K562 (cell line): Measurements from ENCODE around the gene STUB1. TPM values are rescaled to one million over a fixed set of nuclear protein-coding genes. Genes with fewer than 3 reads are reported as not detected.

Experiments
- CAMTA2 ChIP-seq: fragments of 250-450 bp; sonication (Bioruptor Pico); conservative IDR thresholded peaks from 2 replicates; pipeline ENCODE4 v1.5.1; 2022
- CREB3 ChIP-seq: fragments of 450-650 bp; conservative IDR thresholded peaks from 2 replicates; pipeline ENCODE4 v1.6.1; 2016; ENCODE audit warnings: missing genetic modification characterization, low read depth, mild to moderate bottlenecking, missing compliant biosample characterization, moderate library complexity
- FOSL1 ChIP-seq: fragments of 200-800 bp; sonication (Bioruptor generic); conservative IDR thresholded peaks from 2 replicates; pipeline ENCODE4 v1.6.1; 2016; ENCODE audit warnings: missing genetic modification characterization, missing compliant biosample characterization
- HINFP ChIP-seq: fragments of 450-650 bp; conservative IDR thresholded peaks from 2 replicates; pipeline ENCODE4 v1.6.1; 2016; ENCODE audit warnings: missing genetic modification characterization, low read depth, mild to moderate bottlenecking, control low read depth, missing compliant biosample characterization
- HNRNPK ChIP-seq: fragments of 200-400 bp; formaldehyde crosslinking; IDR thresholded peaks from one replicate; pipeline ENCODE4 v1.6.1; 2018; ENCODE audit warnings: mild to moderate bottlenecking, low read depth, low read length; ENCODE audit not compliant: poor library complexity, severe bottlenecking
- MAX ChIP-seq: sonication (generic); formaldehyde crosslinking; IDR thresholded peaks from 2 replicates; pipeline ENCODE4 v1.9.0; 2022; ENCODE audit warnings: mild to moderate bottlenecking, missing genetic modification reagents
- MED1 ChIP-seq: sonication (generic); formaldehyde crosslinking; IDR thresholded peaks from 2 replicates; pipeline ENCODE4 v1.8.1; 2023; ENCODE audit warnings: missing genetic modification reagents, borderline replicate concordance
- NFE2 ChIP-seq: IDR thresholded peaks from 2 replicates; pipeline ENCODE4 v1.6.1; 2014; ENCODE audit warnings: antibody characterized with exemption, low read depth
- OTX1 ChIP-seq: fragments of 450-650 bp; formaldehyde crosslinking; IDR thresholded peaks from 2 replicates; pipeline ENCODE4 v1.4.0; 2022; ENCODE audit warnings: mild to moderate bottlenecking
- PHF8 ChIP-seq: fragments of 200-600 bp; sonication (generic); IDR thresholded peaks from 2 replicates; pipeline ENCODE4 v1.6.1; 2012; ENCODE audit warnings: mixed run types, mild to moderate bottlenecking, inconsistent platforms, low read length, moderate library complexity, borderline replicate concordance
- PHTF2 ChIP-seq: fragments of 250-450 bp; sonication (Bioruptor Pico); IDR thresholded peaks from 2 replicates; pipeline ENCODE4 v1.5.0; 2021; ENCODE audit warnings: mild to moderate bottlenecking
- POLR2B ChIP-seq: fragments of 450-650 bp; IDR thresholded peaks from 2 replicates; pipeline ENCODE4 v1.6.1; 2018; ENCODE audit warnings: low read depth; ENCODE audit not compliant: partially characterized antibody
- PREB ChIP-seq: sonication (generic); formaldehyde crosslinking; IDR thresholded peaks from 2 replicates; pipeline ENCODE4 v1.8.1; 2023; ENCODE audit warnings: mild to moderate bottlenecking, missing genetic modification reagents
- PRMT5 ChIP-seq: sonication (generic); formaldehyde crosslinking; IDR thresholded peaks from 2 replicates; pipeline ENCODE4 v1.5.0; 2020; ENCODE audit warnings: missing genetic modification reagents
- PURB ChIP-seq: sonication (generic); formaldehyde crosslinking; IDR thresholded peaks from 2 replicates; pipeline ENCODE4 v1.9.0; 2021; ENCODE audit warnings: low read depth, mild to moderate bottlenecking, missing genetic modification reagents
- SREBF2 ChIP-seq: sonication (generic); formaldehyde crosslinking; IDR thresholded peaks from 2 replicates; pipeline ENCODE4 v1.4.0; 2020; ENCODE audit warnings: mild to moderate bottlenecking, missing genetic modification reagents
- XRCC4 ChIP-seq: IDR thresholded peaks from one replicate; pipeline ENCODE4 v1.6.1; 2011; ENCODE audit not compliant: insufficient read depth, insufficient read length; ENCODE audit errors: extremely low read depth
- ZKSCAN1 ChIP-seq: fragments of 150-350 bp; IDR thresholded peaks from 2 replicates; pipeline ENCODE4 v1.6.1; 2016; ENCODE audit warnings: low read depth, low read length
- polyA plus RNA-seq, 8 experiments: library from polyadenylated mRNA; depleted of rRNA in 4 of 8; stranded (reverse) in 5 of 8; unstranded in 3 of 8; fragments of >200 nt; fragmentation: Nextera tagmentation in 2 of 8; fragmentation: Illumina TruSeq in 1 of 8; extraction: Ambion mirVana in 2 of 8; extraction: Trizol in 1 of 8; gene quantifications; 2 replicates each; pipeline versions ENCODE4 v1.2.1 to v1.2.3, GENCODE V29; 2011 to 2014; ENCODE audit warnings: inconsistent platforms in 1 of 8, missing spikeins in 1 of 8
- total RNA-seq, 7 experiments: library from RNA; depleted of rRNA in 6 of 7; stranded (reverse); fragments of >200 nt in 6 of 7; fragmentation: Illumina TruSeq in 2 of 7; extraction: Trizol in 2 of 7; gene quantifications; 2 replicates each; pipeline versions ENCODE4 v1.2.1 to v1.2.3, GENCODE V29; 2011 to 2021; ENCODE audit warnings: low replicate concordance in 1 of 7
- TF ChIP-seq, protein P1 (sequence below): fragments of 200-800 bp; sonication (Bioruptor generic); IDR thresholded peaks from 2 replicates; pipeline ENCODE4 v1.6.1; 2017; ENCODE audit warnings: missing genetic modification characterization, missing compliant biosample characterization
- TF ChIP-seq, protein P2 (sequence below): fragments of 450-650 bp; formaldehyde crosslinking; IDR thresholded peaks from 2 replicates; pipeline ENCODE4 v1.4.0; 2020; ENCODE audit warnings: mild to moderate bottlenecking, moderate library complexity

The STUB1 gene
- total and polyA plus RNA-seq, 9 of the 15 experiments (the other 6 are each of a cell fraction or from before 2014, with no cell fraction given) = 10.6 to 251 (median 152) TPM

DNA sequence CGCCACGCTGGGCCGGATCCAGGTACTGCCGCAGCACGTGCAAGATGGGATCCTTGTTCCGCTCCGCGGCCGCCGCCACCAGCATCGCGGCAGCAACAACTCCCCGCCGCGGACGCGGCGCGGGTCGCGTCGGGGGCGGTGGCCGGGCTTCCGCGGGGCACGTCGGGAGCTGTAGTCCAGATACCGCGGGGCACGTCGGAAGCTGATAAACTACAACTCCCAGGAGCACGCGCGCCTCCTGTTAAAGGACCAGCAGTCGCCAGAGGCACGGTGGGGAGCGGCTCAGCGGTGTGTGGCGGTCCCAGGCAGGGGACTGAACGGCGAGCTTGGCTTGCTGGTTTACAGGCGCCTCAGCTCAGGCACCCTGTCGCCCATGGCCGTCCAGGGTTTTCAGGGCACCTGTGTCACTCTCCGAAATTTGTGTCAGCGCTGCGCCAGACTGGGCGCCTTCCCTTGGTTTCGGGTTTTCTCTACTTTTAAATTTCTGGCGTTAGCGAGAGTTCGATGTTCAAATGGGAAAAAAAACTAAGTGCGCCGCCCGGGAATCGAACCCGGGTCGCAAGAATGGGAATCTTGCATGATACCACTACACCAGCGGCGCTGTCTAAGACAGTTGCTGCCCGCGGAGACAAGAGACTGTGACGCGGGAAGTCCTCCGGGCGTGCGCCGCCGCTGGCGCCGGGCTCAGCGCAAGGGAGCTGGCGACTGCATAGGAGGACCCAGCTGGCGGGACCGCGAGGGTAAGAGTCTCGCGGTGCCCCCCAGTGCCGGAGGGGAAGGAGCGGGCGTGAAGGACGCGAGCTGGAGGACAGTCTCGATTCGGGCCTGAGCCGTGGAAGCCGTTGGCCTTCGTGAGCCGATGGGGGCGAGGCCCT lies 43.8 kb upstream of the STUB1 start, which contains the start of gene METTL26 (continued):
- TF ChIP-seq FOSL1 (tag) (peak; percentile 42; the same call in 1 of the 2 replicates), MED1 (no peak), PHTF2 (CRISPR knock-in tag) (no peak), OTX1 (CRISPR knock-in tag) (0 out of 2 replicates have a peak, but pooled peaks have one; percentile 36), NFE2 (no peak), PREB (no peak), PRMT5 (CRISPR knock-in tag) (no peak), XRCC4 (no peak), MAX (CRISPR knock-in tag) (peak; percentile 96), PHF8 (peak; percentile 63; the same call in 1 of the 2 replicates), HINFP (tag) (peak; percentile 65), PURB (CRISPR knock-in tag) (no peak), CREB3 (no peak), CAMTA2 (CRISPR knock-in tag) (no peak), SREBF2 (CRISPR knock-in tag) (no peak), ZKSCAN1 (no peak; the same call in 1 of the 2 replicates), HNRNPK (no peak), POLR2B (peak; percentile 51)
- TF ChIP-seq, protein P1, sequence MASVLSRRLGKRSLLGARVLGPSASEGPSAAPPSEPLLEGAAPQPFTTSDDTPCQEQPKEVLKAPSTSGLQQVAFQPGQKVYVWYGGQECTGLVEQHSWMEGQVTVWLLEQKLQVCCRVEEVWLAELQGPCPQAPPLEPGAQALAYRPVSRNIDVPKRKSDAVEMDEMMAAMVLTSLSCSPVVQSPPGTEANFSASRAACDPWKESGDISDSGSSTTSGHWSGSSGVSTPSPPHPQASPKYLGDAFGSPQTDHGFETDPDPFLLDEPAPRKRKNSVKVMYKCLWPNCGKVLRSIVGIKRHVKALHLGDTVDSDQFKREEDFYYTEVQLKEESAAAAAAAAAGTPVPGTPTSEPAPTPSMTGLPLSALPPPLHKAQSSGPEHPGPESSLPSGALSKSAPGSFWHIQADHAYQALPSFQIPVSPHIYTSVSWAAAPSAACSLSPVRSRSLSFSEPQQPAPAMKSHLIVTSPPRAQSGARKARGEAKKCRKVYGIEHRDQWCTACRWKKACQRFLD (CRISPR knock-in tag) = no peak; the same call in 1 of the 2 replicates
- TF ChIP-seq, protein P2, sequence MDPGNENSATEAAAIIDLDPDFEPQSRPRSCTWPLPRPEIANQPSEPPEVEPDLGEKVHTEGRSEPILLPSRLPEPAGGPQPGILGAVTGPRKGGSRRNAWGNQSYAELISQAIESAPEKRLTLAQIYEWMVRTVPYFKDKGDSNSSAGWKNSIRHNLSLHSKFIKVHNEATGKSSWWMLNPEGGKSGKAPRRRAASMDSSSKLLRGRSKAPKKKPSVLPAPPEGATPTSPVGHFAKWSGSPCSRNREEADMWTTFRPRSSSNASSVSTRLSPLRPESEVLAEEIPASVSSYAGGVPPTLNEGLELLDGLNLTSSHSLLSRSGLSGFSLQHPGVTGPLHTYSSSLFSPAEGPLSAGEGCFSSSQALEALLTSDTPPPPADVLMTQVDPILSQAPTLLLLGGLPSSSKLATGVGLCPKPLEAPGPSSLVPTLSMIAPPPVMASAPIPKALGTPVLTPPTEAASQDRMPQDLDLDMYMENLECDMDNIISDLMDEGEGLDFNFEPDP (CRISPR knock-in tag) = no peak
